Sciatic nerve (tissue), 2 donors: ENCODE data around the gene KIAA1614. TPM values are rescaled to one million over a fixed set of nuclear protein-coding genes. Genes with fewer than 3 reads are reported as not detected.
A peak's percentile ranks its signal among the peaks of the same experiment; 100 is the strongest.

Experiments
- ATAC-seq: fragments of 200-7000 bp; cut with Tn5 transposase; one replicate; pipeline ENCODE4 v1.9.1; 2020; ENCODE audit warnings: mild to moderate bottlenecking, moderate library complexity
- DNase-seq: peaks from one replicate; pipeline ENCODE4 v3.0.0-alpha.2; 2020; ENCODE audit warnings: low spot score
- intact Hi-C: fragments of 100-400 bp; cut with DNase I; formaldehyde crosslinking; loops from one replicate; pipeline ENCODE4 v1.14.2; 2022
- total RNA-seq: library from RNA; stranded (reverse); fragmentation: NEBNext Ultra II Directional; extraction: Animal tissue kit (Norgen Biotek cat#: 25700); gene quantifications from one replicate; pipeline ENCODE4 v1.2.1, GENCODE V29; 2021
- donor health status: DM: no; HTN: no; CAD: no.
- donor health status: DM: no; HTN: no; CAD: no.

Gene KIAA1614
- total RNA-seq, 1 donor from 2014 or later, result 14.9 TPM

DNA sequence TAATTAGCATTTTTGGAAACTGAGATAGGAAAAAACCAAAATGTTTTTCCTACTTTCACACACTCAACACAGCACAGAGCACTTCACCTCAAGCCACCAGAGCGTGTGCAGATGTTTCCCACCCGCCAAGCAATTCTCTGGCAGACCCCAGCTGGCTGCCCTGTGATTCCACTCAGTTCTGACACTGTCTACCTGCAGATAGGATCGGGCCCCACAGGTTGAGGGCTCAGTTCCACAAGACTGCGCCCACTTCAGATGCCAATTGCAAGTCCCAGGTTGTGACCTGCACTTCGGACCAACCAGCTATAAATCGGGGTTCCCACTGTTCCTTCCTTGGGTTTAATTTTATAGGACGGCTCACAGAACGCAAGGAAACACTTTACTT, 9.9 kb downstream of the KIAA1614 start:
- intact Hi-C loops, result no loop called here

DNA sequence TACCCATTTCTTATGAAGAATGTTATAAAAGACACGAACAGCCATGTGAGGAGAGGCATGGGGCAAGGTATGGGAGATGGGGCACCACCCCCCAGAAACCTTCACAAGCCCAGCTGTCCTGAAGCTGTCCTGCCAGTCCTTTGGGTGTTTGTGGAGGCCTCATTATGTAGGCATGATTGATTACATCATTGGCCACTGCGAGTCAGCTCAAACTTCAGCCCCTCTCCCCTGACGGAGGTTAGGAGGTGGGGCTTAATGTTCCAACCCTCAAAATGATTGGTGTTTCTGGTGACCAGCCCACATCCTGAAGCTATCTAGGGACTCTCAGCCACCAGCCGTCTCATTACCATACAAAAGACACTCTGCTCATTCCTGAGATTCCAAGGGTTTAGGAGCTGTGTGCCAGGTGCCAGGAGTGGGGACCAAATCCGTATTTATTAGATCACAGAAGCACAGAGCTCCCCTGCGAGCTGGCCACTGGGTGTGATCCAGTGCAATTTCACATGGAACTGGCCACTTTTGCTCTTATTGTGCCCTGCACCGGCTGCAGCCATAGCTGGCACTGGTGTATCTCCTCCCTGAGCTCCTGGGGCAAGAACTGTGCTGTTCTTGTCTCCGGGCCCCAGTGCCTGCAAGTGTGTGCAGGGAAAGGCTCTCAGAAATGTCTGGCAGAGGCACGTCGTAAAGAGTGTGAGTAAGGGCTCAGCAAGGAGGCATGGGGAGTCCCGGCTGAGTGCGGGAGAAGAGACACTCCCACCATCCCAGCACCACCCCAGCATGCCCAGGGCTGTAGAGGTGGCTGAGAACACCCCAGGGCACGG, 10.5 kb downstream of the KIAA1614 start:
- ATAC-seq (no peak), DNase-seq (no peak)
- intact Hi-C loops, result no loop called here

More for the DNA sequence above, 9.9 kb downstream of the KIAA1614 start:
- DNase-seq (no peak), ATAC-seq (no peak)

DNA sequence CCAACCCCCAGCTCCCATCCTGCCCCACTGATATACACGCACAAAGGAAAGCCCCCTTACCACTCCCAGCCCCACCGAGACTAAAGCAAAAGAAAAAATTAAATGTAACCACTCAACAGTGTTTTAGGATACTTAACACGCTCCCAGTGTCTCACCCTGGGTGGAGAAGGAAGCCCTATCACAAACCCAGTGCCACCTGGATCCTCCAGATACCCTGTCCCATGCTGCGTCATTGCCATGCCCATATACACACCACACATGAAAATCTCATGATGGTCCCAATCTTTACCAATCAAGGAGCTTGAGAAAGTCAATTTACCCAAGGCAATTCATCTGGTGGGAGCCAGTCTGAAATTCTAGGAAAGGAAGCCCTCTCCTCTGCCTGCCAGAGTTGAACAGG, 11.2 kb downstream of the KIAA1614 start:
- DNase-seq (no peak), ATAC-seq (no peak)
- intact Hi-C loops, result no loop called here

DNA sequence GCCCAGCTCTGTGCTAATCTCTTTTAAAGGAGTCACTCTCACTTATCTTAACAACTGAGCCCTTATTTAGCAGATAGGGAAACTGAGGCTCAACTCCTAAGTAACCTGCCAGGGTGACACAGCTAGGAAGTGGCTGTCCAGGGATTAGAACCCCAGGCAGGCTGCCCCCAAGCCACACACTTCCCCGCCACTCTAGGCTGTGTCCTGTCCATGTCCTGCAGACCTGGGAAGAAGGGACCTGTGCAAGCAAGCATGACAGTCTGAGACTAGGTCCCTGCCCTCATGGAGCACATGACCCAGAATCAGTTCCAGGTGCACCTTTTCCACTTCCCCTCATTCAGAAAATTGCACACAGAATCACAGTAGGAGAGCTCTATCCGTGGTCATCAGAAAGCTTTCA, 12.2 kb downstream of the KIAA1614 start:
- intact Hi-C loops, result no loop called here
- no peak for DNase-seq
- ATAC-seq, result no peak

GRCh38 chr1:180925471-180926051, 12.9 kb downstream of the KIAA1614 start:
- DNase-seq (no peak), ATAC-seq (peak; percentile 68)
- intact Hi-C loops, result no loop called here

GRCh38 chr1:180926164-180926981, 13.7 kb downstream of the KIAA1614 start:
- ATAC-seq (peak; percentile 82), DNase-seq (peak; percentile 70)
- intact Hi-C loops, result no loop called here

- intact Hi-C loops, result no loop called here
- ATAC-seq, result no peak
- no peak for DNase-seq
These were observed 14.7 kb downstream of the KIAA1614 start for GRCh38 chr1:180927348-180927747.

DNA sequence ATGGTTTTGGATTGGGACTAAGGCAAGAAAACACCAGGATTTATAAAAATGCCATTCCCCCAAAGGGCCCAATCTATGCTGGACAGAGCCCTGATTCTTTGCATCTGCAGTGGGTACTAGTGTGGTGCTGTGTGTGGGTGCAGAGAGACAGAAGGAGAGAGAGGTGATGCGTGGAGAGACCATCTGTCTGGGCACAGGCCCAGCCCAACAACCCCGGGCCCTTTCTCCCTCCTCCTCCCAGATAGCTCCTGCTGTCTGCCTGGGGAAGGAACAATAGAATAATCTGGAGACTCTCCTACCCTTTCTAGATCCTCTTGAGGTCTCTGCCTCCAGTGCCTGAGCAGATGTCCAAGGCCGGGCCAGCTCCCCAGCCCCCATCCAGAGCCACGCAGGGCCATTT, 15.1 kb downstream of the KIAA1614 start:
- no peak for ATAC-seq
- intact Hi-C loops, result no loop called here
- DNase-seq, result no peak

DNA sequence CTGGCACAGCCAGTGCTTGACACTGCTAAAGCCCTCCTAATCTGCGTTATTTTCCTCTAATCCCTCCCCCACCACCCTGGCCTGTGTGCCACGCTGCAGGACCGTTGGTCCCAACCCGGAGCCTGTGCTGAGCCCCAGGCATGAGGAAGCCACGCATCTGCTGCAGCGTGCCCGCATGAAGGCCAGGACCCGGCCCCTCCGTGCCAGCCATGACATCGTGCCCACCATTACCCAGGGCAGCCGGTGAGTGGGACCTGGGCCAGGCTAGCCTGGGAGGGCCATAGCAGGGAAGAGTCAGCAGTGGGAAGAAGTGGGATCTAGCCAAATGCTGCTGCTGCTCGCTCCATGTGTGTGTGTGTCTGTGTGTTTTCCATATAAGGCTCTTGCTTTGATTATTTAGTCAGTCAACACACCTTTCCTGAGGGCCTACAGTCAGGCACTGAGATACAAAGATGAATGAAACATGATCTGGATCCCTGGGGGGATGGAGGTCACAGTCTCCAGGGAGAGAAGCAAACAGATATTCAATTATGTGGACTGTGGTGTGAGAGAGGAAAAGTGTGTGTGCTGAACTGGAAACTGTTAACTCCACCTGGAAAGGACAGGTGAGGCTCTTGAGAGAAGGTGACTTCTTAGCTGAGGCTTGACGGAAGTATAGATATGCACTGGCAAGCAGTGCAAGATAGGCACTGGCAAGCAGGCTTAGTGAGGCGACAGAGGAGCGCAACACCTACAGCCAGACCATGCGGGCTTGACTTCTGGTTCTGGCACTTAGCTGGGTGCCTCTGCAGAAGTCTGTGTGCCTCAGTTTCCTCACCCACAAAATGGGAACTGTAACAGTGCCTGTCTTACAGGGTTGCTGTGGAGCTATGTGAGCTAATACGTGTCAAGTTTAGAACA, 15.9 kb downstream of the KIAA1614 start:
- intact Hi-C loops, result no loop called here
- DNase-seq, result no peak
- ATAC-seq, result no peak

- intact Hi-C loops, result no loop called here
- DNase-seq, result no peak
- ATAC-seq, result no peak
These were observed 16.7 kb downstream of the KIAA1614 start for GRCh38 chr1:180929389-180929788.

DNA sequence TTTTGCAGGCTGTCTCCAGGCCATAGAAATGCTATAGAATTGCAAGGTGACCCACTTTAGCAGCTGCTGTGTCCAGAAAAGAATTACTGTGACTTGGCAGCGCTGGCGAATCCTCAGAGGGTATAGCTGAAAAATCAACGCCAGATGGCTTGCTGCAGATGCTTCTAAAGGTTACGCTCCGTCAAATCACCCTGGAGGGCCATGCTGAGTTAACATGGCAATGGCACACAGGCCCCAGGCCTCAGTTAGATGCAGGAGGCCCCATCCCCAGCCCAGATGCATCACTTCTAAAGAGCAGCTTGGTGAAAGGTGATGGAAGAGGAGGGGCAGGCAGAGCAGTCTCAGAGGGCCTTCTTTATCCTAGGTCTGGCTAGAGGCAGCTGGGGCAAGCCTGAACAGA, 18.0 kb downstream of the KIAA1614 start:
- no peak for ATAC-seq
- intact Hi-C loops, result no loop called here
- DNase-seq, result no peak

DNA sequence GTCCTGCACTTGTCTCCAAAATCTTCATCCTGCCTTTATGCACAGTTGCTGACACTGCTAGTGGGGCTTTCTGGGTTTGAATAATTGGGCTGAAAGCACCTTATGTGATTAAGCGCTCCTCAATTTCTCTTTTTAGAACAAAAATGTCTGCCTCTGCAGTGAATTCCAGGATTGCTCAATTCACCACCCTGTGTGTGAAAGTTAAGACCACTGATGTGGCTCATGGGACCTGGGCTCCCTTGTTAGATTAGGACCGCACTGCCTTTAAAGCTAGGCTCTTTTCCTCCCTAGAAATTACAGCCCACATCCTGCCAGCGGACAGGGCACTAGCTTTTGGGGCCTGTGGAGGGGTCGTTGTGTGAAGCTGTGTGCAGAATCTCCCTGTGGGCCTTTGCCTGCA, 18.8 kb downstream of the KIAA1614 start:
- intact Hi-C loops, result no loop called here
- ATAC-seq, result no peak
- DNase-seq, result no peak

GRCh38 chr1:180932378-180932777, 19.7 kb downstream of the KIAA1614 start:
- ATAC-seq (no peak), DNase-seq (no peak)
- intact Hi-C loops, result no loop called here

DNA sequence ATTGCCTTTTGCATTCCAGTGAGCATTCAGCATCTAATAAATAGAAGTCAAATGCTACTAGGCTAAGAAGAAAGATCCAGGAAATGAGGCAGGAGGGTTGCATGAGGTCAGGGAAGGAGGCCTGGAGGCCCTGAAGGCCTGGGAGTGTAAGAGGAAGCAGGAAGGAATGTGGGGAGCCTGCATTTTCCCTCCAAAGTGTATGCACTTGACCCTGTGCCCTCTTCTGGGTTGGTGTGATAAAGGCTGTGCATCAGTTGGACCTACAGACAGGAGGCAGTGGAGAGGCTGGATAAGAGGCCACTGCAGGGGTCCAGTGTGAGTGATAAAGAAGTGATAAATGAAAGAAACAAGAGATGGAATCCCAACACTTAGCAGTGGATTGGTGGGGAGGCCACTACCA, 20.4 kb downstream of the KIAA1614 start:
- ATAC-seq (no peak), DNase-seq (no peak)
- intact Hi-C loops, result no loop called here

- no peak for DNase-seq
- ATAC-seq, result no peak
- intact Hi-C loops, result no loop called here
These were observed 21.9 kb downstream of the KIAA1614 start for GRCh38 chr1:180934563-180934962.

- DNase-seq, result no peak
- intact Hi-C loops, result no loop called here
- no peak for ATAC-seq
These were observed 22.8 kb downstream of the KIAA1614 start for GRCh38 chr1:180935326-180936109.

GRCh38 chr1:180936110-180937011, 23.7 kb downstream of the KIAA1614 start:
- ATAC-seq (no peak), DNase-seq (no peak)
- intact Hi-C loops, result no loop called here
